Mucosa of rectum (tissue), 2 donors: ENCODE data around the gene CCDC15.

ENCODE experiments used
- H3K27ac ChIP-seq, 2 donors: one replicate each; pipeline ENCODE4 v1.7.0; 2013; ENCODE audit warnings: inconsistent platforms in 2 of 2, low read depth in 2 of 2, low read length in 2 of 2
- H3K27me3 ChIP-seq, 2 donors: one replicate each; pipeline ENCODE4 v1.7.0; 2013; ENCODE audit warnings: low read length in 2 of 2; ENCODE audit not compliant: control insufficient read depth in 2 of 2, insufficient read depth in 2 of 2
- H3K36me3 ChIP-seq, 2 donors: one replicate each; pipeline ENCODE4 v1.7.0; 2013; ENCODE audit warnings: low read length in 2 of 2; ENCODE audit not compliant: control insufficient read depth in 2 of 2, insufficient read depth in 2 of 2
- H3K4me1 ChIP-seq, 2 donors: one replicate each; pipeline ENCODE4 v1.7.0; 2013; ENCODE audit warnings: low read length in 2 of 2, mild to moderate bottlenecking in 1 of 2; ENCODE audit not compliant: control insufficient read depth in 2 of 2, insufficient read depth in 2 of 2
- H3K4me3 ChIP-seq, 2 donors: one replicate each; pipeline ENCODE4 v1.7.0; 2013; ENCODE audit warnings: low read length in 2 of 2
- H3K9ac ChIP-seq, 2 donors: one replicate each; pipeline ENCODE4 v1.7.0; 2013; ENCODE audit warnings: low read length in 2 of 2, low read depth in 1 of 2, mild to moderate bottlenecking in 1 of 2
- H3K9me3 ChIP-seq, 2 donors: one replicate each; pipeline ENCODE4 v1.7.0; 2013; ENCODE audit warnings: low read length in 2 of 2; ENCODE audit not compliant: control insufficient read depth in 2 of 2
- donor health status: healthy.
- donor health status: Normal muscosa, but diverticular disease.

CCDC15 gene

DNA sequence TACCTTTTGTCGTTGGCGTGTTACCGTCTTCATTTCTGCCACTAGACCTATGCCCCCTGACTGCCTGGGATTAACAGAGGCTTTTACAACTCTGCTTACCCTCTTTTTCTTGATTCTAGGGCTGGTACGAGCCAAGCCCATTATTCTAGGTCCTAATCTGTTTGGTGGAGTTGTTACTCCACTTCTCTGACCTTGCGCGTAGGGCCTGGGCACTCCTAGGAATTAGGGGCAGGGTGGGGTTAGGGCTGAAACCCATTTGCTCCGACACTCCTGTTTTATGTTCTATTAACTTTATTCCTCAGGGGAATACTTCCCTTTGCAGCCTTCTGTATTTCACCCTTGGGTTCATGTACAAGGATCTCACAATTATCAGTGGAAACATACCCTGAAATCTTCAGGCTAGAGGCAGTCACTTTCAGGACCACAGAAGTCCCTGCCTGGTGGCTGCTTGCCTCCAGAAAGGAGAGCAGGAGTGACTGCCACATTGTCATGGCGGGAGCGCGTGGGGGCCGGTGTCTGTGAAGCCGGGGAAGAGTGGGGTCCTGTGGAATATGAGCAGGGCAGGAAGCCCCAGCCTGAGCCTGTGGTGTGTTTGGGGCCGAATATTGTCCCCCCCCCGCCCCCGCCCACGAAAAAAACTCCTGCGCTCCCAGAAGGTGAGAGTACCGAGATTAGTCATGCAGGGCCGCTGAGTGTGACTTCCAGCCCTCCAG lies 108.4 kb downstream of the CCDC15 start:
- Histone ChIP-seq H3K27ac (peak overlapping the region; percentile 27 to 53), H3K4me1 (peaks cover 5 to 7% of the 10 kb centered on the region in 2 donors), H3K27me3 (peaks cover 15 to 19% of the 10 kb centered on the region in 2 donors), H3K9me3 (no peaks in the 10 kb centered on the region), H3K9ac (peak overlapping the region in 1 of 2 donors; percentile 70), H3K4me3 (peak overlapping the region; percentile 73 to 79), H3K36me3 (no peaks in the 10 kb centered on the region)

DNA sequence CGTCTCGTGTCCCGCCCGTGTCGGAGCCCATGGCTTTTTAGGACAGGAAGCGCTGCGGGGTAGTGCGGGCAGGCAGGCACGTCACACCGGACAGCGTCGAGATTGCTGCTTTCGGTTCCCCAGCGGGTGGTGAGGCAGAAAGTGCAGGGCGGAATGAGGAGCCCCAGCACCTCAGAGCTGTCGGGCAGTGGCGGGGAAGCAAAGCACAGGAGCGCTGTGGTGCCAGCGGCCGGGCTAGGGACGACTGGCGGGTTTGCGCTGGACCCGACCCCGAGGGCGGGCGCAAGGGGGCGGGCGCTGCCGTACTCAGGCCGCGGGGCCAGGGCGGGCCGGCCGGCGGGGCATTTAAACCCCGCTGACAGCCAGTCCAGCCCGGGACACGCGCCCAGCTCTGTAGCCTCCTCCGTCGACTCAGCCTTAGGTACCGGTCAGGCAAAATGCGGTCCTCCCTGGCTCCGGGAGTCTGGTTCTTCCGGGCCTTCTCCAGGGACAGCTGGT lies 109.0 kb downstream of the CCDC15 start, which contains the start of gene SLC37A2:
Gene SLC37A2 (plus strand): TSS at position 375 of the 498 bp plus-strand sequence. CDS start 63 bp downstream, at position 438.
- Histone ChIP-seq H3K4me1 (peaks cover 5 to 7% of the 10 kb centered on the region in 2 donors), H3K27ac (peak within 1 kb of the TSS; percentile 27 to 53), H3K9ac (peak within 1 kb of the TSS in 1 of 2 donors; percentile 70), H3K27me3 (peaks cover 15 to 19% of the 10 kb centered on the region in 2 donors), H3K36me3 (no peaks in the 10 kb centered on the region), H3K4me3 (peak within 1 kb of the TSS; percentile 73 to 79), H3K9me3 (no peaks in the 10 kb centered on the region)

DNA sequence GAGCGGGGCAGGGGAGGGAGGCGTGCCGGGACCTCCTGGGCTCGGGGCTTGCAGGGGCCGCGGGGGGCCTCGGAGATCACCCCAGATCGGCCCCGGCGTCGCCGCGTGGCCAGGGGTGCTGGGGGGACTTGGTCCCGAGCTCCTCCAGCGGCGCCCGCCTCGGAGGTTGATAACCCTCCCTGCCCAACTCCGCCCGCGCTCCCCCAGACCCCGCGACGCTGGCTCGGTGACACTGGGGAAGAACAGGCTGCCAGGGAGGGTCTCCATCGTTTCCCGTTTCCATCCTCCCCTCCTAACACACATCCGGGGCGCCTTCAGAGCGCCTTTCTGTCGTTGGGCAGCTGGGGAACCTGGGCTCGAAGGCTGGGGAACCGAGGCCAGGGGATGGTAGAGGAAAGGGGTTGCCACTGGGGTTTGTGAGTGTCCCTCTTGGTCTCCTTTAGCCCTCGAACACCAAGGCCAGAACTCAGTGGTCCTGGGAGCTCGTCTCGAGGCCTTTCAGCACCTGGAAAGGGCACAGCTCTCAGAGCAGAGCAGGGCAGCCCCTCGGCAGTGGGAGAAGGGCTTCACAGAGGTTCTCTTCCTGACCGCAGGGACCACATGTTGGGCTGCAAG lies 109.5 kb downstream of the CCDC15 start:
- Histone ChIP-seq H3K27ac (peak overlapping the region; percentile 27 to 53), H3K27me3 (peaks cover 15 to 19% of the 10 kb centered on the region in 2 donors), H3K4me1 (peaks cover 5 to 7% of the 10 kb centered on the region in 2 donors), H3K4me3 (peak overlapping the region; percentile 73 to 79), H3K9ac (peak overlapping the region in 1 of 2 donors; percentile 70), H3K36me3 (no peaks in the 10 kb centered on the region), H3K9me3 (no peaks in the 10 kb centered on the region)

DNA sequence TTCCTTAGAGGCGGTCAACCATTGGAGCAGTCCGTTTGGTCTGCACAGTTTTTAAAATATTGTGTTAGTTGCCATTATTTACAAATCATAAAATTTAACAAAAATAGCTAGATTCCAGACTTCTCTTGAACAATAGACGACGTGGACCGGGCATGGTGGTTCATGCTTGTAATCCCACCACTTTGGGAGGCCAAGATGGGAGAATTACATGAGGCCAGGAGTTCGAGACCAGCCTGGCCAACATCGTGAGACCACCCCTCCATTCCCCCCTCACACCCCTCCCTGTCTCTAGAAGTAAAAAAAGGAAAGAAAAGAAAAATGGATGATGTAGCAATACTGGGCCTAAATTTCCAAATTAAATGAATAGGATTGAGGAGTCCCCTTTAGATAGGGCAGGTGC lies 110.1 kb downstream of the CCDC15 start:
- peak overlapping the region in 1 of 2 donors; percentile 53 for H3K27ac ChIP-seq
- H3K9ac ChIP-seq = no peak overlapping the region
- H3K4me3 ChIP-seq = peak overlapping the region in 1 of 2 donors; percentile 79
- H3K9me3 ChIP-seq = no peaks in the 10 kb centered on the region
- H3K27me3 ChIP-seq = peaks cover 15 to 19% of the 10 kb centered on the region in 2 donors
- peaks cover 5 to 7% of the 10 kb centered on the region in 2 donors for H3K4me1 ChIP-seq
- no peaks in the 10 kb centered on the region for H3K36me3 ChIP-seq

DNA sequence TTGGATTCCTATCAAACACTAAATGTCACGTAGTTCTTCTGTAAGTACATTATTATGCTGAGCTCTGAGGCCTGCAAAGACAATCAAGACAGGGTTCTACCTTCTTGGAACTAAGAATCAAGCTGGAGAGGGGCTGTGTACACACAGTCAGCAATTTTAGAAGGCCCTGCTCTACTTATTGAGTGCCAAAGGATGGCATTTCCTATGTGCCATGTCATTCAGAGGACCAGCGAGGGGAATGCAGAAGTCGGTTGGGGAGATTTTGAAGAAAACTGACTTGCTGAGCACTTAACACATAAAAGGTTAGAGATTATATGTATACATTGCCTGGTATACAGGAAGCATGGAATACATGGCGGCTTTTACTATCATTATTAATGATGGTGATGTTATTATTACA lies 114.4 kb downstream of the CCDC15 start:
- no peaks in the 10 kb centered on the region for H3K9me3 ChIP-seq
- H3K9ac ChIP-seq = no peak overlapping the region
- no peaks in the 10 kb centered on the region for H3K36me3 ChIP-seq
- H3K4me3 ChIP-seq = no peak overlapping the region
- H3K27ac ChIP-seq = no peak overlapping the region
- peaks cover 10 to 15% of the 10 kb centered on the region in 2 donors for H3K27me3 ChIP-seq
- H3K4me1 ChIP-seq = peaks cover 9 to 10% of the 10 kb centered on the region in 2 donors

DNA sequence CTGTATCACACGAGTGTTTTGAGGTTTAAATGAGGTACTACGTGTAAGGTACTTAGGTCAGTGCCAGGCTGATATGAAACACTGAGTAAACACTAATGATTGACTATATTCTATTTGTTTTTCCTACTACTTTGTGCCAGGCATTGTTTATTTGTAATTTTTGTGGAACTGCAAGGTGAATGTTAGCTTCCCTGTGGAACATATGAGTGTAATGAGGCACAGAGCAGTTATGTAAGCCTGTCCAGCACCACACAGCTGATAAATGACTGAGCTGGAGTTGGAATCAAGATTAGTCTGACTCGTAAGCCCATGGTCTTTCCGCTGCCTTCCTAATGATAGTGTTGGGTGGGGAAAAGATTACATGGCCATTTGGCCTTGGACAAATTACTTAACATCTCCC lies 115.0 kb downstream of the CCDC15 start:
- H3K27me3 ChIP-seq = peaks cover 4 to 9% of the 10 kb centered on the region in 2 donors
- H3K27ac ChIP-seq = no peak overlapping the region
- no peak overlapping the region for H3K9ac ChIP-seq
- H3K4me3 ChIP-seq = no peak overlapping the region
- H3K9me3 ChIP-seq = no peaks in the 10 kb centered on the region
- no peaks in the 10 kb centered on the region for H3K36me3 ChIP-seq
- peaks cover 4 to 5% of the 10 kb centered on the region in 2 donors for H3K4me1 ChIP-seq

DNA sequence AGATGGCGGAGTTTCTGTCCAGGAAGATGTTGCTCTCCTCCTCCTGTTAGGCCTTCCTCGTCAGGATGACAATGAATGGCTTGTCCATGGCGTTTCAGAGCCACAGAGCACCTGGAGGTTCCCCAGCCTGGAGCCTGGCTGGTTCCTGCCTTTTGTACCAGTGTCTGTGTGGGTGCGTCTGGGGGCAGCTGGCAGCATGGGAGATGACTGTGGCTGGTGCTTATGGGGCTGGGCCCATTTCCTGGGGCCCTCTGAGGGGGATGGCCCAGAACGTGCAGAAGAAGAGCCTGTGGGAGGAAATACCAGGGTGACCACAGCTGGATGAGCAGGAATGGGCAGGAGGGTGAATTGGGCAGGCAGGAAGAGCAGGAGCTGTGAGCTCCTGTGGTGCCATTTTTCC lies 115.8 kb downstream of the CCDC15 start:
- peak overlapping the region; percentile 53 to 56 for H3K27ac ChIP-seq
- H3K4me1 ChIP-seq = peaks cover 4 to 5% of the 10 kb centered on the region in 2 donors
- H3K9ac ChIP-seq = peak overlapping the region in 1 of 2 donors; percentile 2

DNA sequence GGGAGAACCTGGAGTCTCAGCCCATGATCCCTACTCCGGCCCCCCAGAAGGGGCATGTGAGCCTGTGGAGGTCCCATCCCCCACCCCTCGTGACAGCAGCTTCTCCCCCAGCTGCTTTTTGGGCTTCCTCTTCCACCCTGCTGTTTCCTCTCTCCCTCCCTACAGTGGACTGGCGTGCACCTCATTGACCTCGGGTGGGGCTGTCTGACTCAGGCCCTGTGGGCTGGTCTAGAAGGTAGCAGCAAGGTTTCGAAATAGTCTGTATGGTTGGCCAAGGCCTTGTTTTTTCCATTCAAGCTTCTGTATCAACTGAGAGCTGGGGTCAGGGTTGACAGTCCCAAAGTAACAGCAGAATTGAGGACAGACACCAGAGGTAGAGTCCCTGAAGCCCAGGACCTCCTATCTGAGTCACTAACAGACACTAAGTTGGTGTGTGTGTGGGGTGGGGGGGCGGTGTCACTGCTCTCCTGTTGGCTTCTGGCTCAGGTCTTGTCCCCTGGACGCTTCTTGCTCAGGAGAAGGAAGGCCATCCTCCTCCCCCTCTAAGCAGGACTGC lies 116.8 kb downstream of the CCDC15 start:
- Histone ChIP-seq H3K4me1 (peaks cover 4 to 5% of the 10 kb centered on the region in 2 donors), H3K4me3 (no peak overlapping the region), H3K36me3 (no peaks in the 10 kb centered on the region), H3K27ac (peak overlapping the region; percentile 55 to 65), H3K27me3 (no peaks in the 10 kb centered on the region), H3K9ac (no peak overlapping the region), H3K9me3 (no peaks in the 10 kb centered on the region)

More for the DNA sequence above, 115.8 kb downstream of the CCDC15 start:
- peaks cover 0 to 5% of the 10 kb centered on the region in 2 donors for H3K27me3 ChIP-seq
- H3K36me3 ChIP-seq = no peaks in the 10 kb centered on the region
- no peak overlapping the region for H3K4me3 ChIP-seq
- no peaks in the 10 kb centered on the region for H3K9me3 ChIP-seq

DNA sequence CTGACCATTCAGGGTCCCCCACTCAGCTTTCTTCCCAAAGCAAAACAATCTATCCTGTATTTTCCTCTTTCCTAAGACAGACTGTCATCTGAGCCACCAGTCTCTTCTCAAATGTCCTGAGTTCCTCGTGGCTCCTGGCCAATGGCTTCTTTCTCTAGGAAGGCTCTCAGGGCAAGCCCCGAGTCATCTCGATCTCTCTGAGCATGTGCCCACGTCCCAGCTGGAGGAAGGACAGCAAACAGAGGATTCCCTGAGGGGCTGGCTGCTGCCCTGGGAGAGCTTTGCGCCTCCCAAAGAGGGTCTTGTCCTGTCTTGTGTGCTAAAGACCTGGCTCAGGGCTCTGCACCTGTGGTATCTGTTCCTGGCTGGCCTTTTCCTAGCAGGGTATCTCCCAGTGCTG lies 117.4 kb downstream of the CCDC15 start:
- Histone ChIP-seq H3K27ac (peak overlapping the region; percentile 55 to 65), H3K27me3 (no peaks in the 10 kb centered on the region), H3K9ac (no peak overlapping the region), H3K4me1 (peaks cover 4 to 5% of the 10 kb centered on the region in 2 donors), H3K4me3 (no peak overlapping the region), H3K36me3 (no peaks in the 10 kb centered on the region), H3K9me3 (no peaks in the 10 kb centered on the region)

DNA sequence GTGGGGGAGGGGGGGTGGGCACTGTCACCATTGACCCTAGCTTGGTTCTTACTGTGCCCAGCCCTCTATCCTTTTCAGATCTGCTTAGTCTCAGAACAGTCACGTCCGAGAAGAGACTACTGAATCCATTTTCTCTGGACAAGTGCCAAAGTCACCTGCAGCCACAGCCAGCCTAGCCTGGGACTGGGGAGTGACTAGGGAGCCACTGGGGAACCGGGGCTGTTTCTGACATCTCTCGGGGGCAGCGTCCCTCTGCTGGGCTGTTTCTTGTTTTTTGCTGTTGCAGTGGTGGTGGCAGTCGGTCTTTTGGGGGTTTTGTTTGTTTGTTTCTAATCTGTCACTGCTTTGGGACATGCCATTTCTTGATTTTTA lies 117.8 kb downstream of the CCDC15 start:
- H3K9ac ChIP-seq = no peak overlapping the region
- no peak overlapping the region for H3K4me3 ChIP-seq
- no peaks in the 10 kb centered on the region for H3K27me3 ChIP-seq
- H3K36me3 ChIP-seq = no peaks in the 10 kb centered on the region
- H3K4me1 ChIP-seq = peaks cover 4 to 5% of the 10 kb centered on the region in 2 donors
- peak overlapping the region; percentile 9 to 28 for H3K27ac ChIP-seq
- no peaks in the 10 kb centered on the region for H3K9me3 ChIP-seq
